Stimulated activated CD8-positive, alpha-beta memory T cell treated with anti-CD3 and anti-CD28 coated beads, Interleukin-7, amount 100 ng/mL, for 24 hours (primary cell): ENCODE data around the gene ASCC3.

Source experiments
- DNase-seq: peaks from one replicate; pipeline ENCODE4 v3.0.0-alpha.2; 2020; ENCODE audit warnings: low read depth

The ASCC3 gene

GRCh38 chr6:100724696-100725095 lies 156.4 kb downstream of the ASCC3 start:
- DNase-seq, result no peak

DNA sequence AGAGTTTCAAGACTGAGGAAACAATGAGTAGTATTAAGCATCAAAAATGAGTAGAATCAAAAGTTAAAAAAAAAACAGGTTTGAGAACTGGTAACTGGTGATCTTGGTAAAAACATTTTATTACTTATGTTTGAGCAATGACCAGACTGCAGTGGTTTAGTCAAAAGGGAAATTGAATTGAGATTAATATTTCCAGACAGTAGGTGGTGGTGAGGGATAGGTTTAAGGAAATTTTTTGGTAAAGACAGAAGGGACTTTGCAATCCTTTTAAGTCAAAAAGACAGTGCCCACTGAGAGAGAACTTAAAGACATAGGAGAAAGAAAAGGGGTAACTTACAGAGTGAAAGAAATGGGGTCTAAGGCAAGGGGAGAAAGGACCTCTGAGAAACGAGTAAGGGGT lies 156.9 kb downstream of the ASCC3 start:
- no peak for DNase-seq

DNA sequence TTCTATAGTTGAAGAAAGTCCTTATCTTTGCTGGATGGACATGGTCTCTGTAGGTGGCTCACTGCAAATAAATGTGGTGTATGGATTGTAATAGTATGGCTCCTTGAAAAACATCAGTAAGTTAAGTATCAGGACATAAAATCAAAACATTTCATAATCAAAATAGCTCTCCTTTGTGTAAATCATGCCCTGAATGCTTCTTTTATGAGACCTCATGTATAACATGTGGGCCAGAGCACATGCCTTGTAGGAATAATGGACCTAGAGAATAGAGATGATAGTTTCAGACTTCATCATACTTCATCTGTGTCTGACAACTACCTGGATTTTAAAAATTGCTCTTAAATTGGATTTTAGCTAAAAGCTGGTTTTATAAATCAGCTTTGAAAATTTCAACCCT lies 159.9 kb downstream of the ASCC3 start:
- DNase-seq, result no peak

DNA sequence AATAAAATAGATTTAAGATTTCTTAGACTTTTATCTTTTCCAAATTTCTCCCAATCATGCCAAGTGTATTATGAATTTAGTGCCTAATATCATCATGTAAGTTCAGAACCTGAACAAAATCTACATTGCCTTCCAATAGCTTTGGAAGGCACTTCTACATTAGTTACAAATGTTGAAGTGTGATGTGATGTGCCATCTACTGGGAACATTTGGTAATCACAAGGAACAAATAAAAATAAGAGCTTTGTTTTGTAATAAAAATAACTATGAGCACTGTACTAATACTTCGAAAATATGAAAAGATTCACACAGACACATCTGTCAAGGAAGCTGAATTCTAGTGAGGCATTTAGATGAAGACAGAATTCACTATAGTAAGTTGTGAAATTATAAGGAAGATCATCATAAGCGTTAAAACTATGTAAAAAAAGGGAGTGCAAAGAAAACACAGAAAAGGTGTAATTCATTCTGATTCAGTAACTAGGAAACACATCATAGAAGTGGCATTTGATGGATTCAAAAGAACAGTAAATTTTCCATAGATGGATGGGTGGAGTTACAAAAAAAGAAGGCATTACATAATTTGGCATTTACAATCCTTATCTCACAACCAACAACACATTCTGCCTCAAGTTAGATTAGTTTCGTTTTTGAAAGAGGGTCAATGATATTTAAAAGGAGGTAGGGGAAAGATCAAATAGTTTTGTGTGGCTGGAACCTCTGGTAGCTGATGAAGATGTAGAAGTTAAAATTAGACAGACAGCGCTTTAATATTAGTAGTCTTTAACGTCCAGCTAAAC lies 161.0 kb downstream of the ASCC3 start:
- DNase-seq, result no peak

DNA sequence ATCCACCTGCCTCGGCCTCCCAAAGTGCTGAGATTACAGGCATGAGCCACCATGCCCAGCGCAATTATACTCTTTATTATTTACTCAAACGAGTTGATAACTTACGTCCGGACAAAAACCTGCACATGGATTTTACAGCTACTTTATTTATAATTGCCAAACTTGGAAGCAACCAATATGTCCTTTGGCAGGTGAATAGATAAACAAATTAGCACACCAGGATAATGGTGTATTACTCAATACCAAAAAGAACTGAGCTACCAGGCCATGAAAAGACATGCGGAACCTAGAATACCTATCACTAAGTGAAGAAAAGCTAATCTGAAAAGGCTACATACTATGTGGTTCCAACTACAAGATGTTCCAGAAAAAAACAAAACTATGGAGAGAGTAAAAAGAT lies 168.1 kb downstream of the ASCC3 start:
- no peak for DNase-seq

GRCh38 chr6:100706491-100706890 lies 174.6 kb downstream of the ASCC3 start:
- DNase-seq, result no peak

GRCh38 chr6:100704961-100705360 lies 176.2 kb downstream of the ASCC3 start:
- DNase-seq, result no peak

DNA sequence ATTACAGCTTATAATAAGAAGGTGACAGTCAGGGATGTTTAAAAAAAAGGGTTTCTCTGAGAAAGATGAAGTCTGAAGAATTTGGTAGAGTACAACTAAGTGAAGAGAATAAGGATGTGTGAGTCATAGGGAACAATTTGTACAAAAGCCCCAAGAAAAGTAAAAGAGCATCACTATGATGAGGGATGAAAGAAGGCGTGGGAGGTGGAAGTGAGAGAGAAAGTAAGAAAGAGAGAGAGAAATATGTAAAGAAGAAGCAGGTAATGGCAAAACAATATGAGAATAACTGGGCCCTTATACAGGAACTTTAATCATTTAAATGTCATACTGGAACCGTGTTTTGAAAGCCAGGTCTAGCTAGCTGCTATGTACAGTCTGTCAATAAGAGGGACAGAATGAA lies 179.4 kb downstream of the ASCC3 start:
- no peak for DNase-seq

- no peak for DNase-seq
Observed at GRCh38 chr6:100700009-100700408, 181.1 kb downstream of the ASCC3 start.

- DNase-seq, result no peak
Observed at GRCh38 chr6:100695445-100695844, 185.7 kb downstream of the ASCC3 start.

DNA sequence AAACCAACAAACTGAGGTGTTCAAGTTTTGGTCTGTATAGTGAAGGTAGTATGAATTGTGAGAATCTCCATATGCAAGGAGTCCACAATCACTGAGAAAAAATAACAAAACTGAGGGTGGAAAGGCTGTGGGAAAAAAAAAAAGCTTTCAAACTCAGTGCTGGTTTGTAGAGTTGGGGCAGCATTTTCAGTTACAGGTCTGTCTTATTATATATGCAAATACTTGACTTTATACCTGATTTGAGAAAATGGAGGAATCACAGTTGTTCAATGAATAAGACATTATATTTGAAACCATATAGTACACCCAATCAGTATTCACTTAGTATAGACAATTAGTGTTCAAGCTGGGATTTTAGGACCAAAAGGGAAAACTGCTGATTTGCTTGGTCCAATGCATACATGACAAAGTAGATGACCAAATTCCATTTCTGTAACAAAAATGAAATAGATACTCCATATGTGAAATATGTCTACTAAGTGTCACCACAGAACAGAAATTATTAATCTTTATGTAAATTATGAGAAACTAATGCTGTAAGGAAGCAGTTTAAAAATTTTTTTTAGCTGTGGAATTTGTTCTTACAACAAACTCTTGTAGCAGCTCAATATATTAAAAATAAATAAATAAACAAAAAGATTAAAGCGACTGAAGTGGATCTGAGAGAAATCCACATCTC lies 187.7 kb downstream of the ASCC3 start:
- DNase-seq, result no peak

GRCh38 chr6:100691972-100692371 lies 189.2 kb downstream of the ASCC3 start:
- DNase-seq, result no peak

DNA sequence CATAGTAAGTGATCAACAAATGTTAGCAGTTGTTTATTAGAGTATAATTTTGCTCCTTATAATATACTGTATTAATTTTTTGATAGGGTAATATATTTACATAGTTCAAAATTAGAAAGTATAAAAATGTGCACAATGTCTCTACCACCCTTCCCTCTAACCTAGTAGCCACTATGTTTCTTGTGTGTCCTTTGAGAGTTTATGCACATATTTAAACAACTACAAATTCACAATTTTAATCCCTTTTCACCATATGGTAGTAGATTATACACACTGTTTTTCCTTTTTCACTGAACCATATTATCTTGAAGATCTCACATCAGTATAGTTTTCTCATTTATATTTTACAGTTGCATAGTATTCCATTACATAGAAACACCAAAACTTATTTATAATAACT lies 194.9 kb downstream of the ASCC3 start:
- no peak for DNase-seq

DNA sequence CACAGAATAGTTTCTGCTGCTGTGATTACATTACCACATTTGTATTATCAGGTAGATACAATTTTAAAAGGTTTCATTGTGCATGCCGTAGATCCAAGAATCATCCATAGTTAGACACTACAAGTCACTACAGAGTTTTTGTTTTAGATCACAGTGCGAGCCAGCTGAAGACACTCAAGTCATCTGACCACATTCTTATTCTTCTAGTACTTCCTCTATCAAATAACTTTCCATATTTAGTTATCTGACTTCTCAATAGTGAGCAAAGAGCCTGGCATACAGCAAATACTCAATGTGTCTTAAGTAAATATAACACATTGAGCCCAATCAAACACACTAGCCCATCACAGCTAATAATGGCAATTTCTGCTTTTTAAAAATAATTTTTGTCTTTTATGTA lies 195.4 kb downstream of the ASCC3 start:
- DNase-seq, result no peak

- no peak for DNase-seq
Observed at GRCh38 chr6:100680163-100680562, 201.0 kb downstream of the ASCC3 start.

GRCh38 chr6:100678027-100678426 lies 203.1 kb downstream of the ASCC3 start:
- DNase-seq, result no peak

DNA sequence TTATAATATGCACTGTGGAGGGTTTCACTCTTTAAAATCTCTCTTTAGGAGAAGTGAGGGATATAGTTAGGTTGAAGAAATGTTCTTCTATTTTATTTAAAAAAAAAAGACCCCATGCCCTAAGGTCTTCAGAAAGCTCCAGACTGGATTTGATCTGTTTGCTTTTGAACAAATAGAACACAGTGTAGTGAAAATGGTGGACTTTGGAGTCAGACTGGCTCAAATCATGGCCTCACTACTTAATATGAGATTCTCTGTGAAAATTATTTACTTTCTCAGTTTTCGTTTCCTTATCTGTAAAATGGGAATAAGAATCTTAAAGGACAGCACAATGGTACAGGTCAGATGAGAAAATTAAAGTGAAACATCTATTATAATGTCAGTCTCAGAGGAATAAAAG lies 203.9 kb downstream of the ASCC3 start:
- DNase-seq, result no peak

DNA sequence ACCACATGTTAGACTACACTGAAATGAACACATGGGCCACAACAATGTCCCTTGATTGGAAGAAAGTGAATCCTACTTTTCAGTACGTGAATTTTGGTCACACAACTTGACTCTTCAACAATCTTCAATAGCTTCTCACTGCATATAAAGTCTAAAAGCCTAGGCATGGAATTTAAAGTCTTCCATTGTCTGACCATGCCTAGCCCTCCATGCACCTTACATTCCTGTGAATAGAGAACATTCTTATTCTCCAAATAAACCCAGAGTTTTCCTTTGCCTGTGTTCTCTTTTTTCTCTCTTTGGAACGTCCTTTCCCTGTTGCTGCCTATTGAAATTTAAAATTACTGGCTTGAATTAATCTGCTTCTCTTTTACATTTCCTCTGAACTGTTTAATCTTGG lies 207.5 kb downstream of the ASCC3 start:
- DNase-seq, result no peak

DNA sequence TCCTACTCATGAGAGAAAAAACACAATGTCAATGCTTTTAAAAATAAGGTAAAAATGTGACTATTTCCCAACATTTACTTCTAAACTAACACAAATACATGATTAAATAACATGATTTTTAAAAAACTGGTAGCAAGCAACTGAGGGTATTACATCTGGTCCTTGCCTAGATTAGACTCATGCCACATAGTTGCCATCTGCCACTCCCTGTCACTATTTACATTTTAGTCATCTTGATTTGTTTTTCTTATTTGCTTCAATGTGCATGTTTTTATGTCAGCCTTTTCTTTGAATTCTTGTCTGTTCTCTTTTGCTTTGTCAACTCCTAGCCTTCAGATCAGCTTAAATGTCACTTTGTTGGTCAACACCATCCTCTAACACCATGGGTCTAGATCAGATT lies 209.4 kb downstream of the ASCC3 start:
- DNase-seq, result no peak

- no peak for DNase-seq
Observed at GRCh38 chr6:100670056-100670455, 211.1 kb downstream of the ASCC3 start.

- DNase-seq, result no peak
Observed at GRCh38 chr6:100665041-100665380, 216.1 kb downstream of the ASCC3 start.

GRCh38 chr6:100664274-100665040 lies 216.7 kb downstream of the ASCC3 start:
- DNase-seq, result no peak

DNA sequence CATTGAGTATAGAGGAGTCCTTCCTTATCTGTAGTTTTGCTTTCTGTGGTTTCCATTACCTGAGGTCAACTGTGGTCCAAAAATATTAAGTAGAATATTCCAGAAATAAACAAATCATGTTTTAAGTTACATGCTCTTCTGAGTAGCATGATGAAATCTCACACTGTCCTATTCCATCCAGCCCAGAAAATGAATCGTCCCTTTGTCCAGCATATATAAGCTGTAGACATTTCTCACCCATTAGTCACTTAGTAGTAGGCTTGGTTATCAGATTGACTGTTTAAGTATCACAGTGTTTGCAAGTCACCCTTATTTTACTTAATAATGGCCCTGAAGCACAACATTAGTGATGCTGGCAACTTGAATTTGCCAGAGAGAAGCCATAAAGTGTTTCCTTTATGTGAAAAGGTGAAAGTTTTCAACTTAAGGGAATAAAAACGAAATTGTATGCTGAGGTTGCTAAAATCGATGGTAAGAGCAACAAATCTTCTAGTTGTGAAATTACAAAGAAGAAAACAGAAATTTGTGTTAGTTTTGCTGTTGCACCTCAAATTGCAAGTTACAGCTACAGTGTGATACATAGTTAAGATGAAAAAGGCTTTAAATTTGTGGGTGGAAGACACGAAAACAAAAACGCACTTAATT lies 217.8 kb downstream of the ASCC3 start:
- DNase-seq, result no peak
